Testis (tissue), 3 donors: ENCODE data around the gene ATG2A. TPM values are rescaled to one million over a fixed set of nuclear protein-coding genes. Genes with fewer than 3 reads are reported as not detected.

Experiments used
- DNase-seq: peaks from one replicate; pipeline ENCODE4 v3.0.0-alpha.2; 2019
- H3K27ac ChIP-seq, 2 donors: fragments of 200-600 bp; sonication (generic); one replicate each; pipeline ENCODE4 v1.5.1; 2019
- H3K27me3 ChIP-seq: fragments of 200-600 bp; sonication (generic); one replicate; pipeline ENCODE4 v1.5.1; 2019
- H3K36me3 ChIP-seq: fragments of 200-600 bp; sonication (generic); one replicate; pipeline ENCODE4 v1.5.1; 2017; ENCODE audit warnings: low read depth; ENCODE audit errors: missing control alignments
- H3K4me1 ChIP-seq: fragments of 200-600 bp; sonication (generic); one replicate; pipeline ENCODE4 v1.5.1; 2019
- H3K4me3 ChIP-seq, 2 donors: fragments of 200-600 bp; sonication (generic); one replicate each; pipeline ENCODE4 v1.5.1; 2017 to 2019
- H3K9me3 ChIP-seq: fragments of 200-600 bp; sonication (generic); one replicate; pipeline ENCODE4 v1.5.1; 2017
- CTCF ChIP-seq, 3 experiments: fragments of 450-650 bp in 2 of 3; fragments of 200-600 bp in 1 of 3; sonication (generic) in 1 of 3; IDR thresholded peaks; one replicate each; pipeline ENCODE4 v1.5.1; 2016 to 2019; ENCODE audit warnings: antibody characterized with exemption in 3 of 3, mild to moderate bottlenecking in 2 of 3, moderate library complexity in 1 of 3
- POLR2A ChIP-seq: fragments of 450-650 bp; IDR thresholded peaks from one replicate; pipeline ENCODE4 v1.6.1; 2017; ENCODE audit warnings: antibody characterized with exemption, mild to moderate bottlenecking, moderate library complexity
- WGBS, 2 donors: methylation state at CpG; one replicate each; pipeline ENCODE4 v1.1.5; 2018; 5-methylcytosine and 5-hydroxymethylcytosine counted together
- intact Hi-C: fragments of 100-400 bp; cut with DNase I; formaldehyde crosslinking; loops from one replicate; pipeline ENCODE4 v1.15.1; 2023; ENCODE audit warnings: low total_unique reads
- polyA plus RNA-seq: library from polyadenylated mRNA; stranded (reverse); fragments of 350-450 nt; fragmentation: Illumina TruSeq; extraction: RNeasy Lipid Tissue Mini Kit (QIAGEN cat#74804); gene quantifications from one replicate; pipeline ENCODE4 v1.2.3, GENCODE V29; 2014; ENCODE audit warnings: low read depth, low replicate concordance; ENCODE audit not compliant: insufficient read depth
- total RNA-seq, 2 donors: library from RNA; depleted of rRNA; stranded (reverse); fragments of >200 nt; gene quantifications; one replicate each; pipeline ENCODE4 v1.2.3, GENCODE V29; 2016

ATG2A gene
- total and polyA plus RNA-seq, 3 donors from 2014 or later = 22.2 to 56.1 (median 51.1) TPM

DNA sequence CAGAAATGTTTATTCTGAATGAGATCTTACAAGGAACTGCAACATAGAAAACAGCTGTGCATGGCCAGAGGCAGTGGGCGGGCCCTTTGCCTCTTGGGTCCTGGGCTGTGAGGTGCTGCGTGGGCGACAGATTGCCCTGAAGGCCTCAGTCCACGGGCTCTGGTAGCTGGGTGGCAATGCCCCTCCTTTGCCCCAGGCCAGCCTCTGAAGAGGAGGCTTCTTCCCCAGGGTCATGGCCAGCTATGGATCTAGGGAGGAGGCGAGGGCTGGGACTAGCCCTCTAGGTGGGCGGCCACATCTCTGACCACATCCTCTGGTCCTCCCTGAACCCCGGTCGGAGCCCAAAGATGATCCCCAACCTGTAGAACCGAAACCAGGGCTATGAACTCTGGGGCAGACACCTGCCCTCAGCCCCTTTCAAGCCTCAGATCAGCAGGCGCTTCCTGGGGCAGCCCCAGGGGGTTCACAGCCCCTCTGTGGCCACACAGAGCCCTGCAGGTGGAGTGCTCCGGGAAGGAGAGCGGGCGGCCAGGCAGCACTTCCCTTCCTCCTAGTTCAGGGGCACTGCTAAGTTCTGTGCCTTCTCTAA lies 65.9 kb downstream of the ATG2A start:
- no peak for DNase-seq
- H3K4me1 ChIP-seq = peaks cover 15% of the 10 kb centered on the region
- WGBS, 2 donors = 55 to 68% methylated on average over 4 to 12 of the region's 13 CpGs
- H3K4me3 ChIP-seq = no peak overlapping the region
- no peaks in the 10 kb centered on the region for H3K9me3 ChIP-seq
- H3K27ac ChIP-seq = no peak overlapping the region
- H3K27me3 ChIP-seq = no peaks in the 10 kb centered on the region
- intact Hi-C loops = no loop called here
- H3K36me3 ChIP-seq = no peaks in the 10 kb centered on the region
- TF ChIP-seq POLR2A = no peak
- no peak for TF ChIP-seq CTCF (IDR thresholded peaks at IDR 0.05)

- no peak for DNase-seq
- 87 to 90% methylated on average over 11 to 19 of the region's 19 CpGs for WGBS, 2 donors
- intact Hi-C loops = loop anchor here (5.0 to 10.0 kb wide), 2 partner anchors 43 to 165 kb away; partner anchors contain the start of gene ARL2
- Histone ChIP-seq H3K4me1 (peaks cover 8% of the 10 kb centered on the region), H3K36me3 (no peaks in the 10 kb centered on the region), H3K27me3 (no peaks in the 10 kb centered on the region), H3K9me3 (no peaks in the 10 kb centered on the region), H3K27ac (no peak overlapping the region), H3K4me3 (no peak overlapping the region)
- TF ChIP-seq CTCF (IDR thresholded peaks at IDR 0.05) (no peak), POLR2A (no peak)
Observed at GRCh38 chr11:64849598-64850356, 67.2 kb downstream of the ATG2A start.

- intact Hi-C loops = loop anchor here (5.0 to 10.0 kb wide), 2 partner anchors 43 to 166 kb away; partner anchors contain the start of gene ARL2
- H3K27ac ChIP-seq = no peak overlapping the region
- 78 to 82% methylated on average over 2 to 13 of the region's 16 CpGs for WGBS, 2 donors
Observed at GRCh38 chr11:64848826-64849597, 68.0 kb downstream of the ATG2A start.

DNA sequence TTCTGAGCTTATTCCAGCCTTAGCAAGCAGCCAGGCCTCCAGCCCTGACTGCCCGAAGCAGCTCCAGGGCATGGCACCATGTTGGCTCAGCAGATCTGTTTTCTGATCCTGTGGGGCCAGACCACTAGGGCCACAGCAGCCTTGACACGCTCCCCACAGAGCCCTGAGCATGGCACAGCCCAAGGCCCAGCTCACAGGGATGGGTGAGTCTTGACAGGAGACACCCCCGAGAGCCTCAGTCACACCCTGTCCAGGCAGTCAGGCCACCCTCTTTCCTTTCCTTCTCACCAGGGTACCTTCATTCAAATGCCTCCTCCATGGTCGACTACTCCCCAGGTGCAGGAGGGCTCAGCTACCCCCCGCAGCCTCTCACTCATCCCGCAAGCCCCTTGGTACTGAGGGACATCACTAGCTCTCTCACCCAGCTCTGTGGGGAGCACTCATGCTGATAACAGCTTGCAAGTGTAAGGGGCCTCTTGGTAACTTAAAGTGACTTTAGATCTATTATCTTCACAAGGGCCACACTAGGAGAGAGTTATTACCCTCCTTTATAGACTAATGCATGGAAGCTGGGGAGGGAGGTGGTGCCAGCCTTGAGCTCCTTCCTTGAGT lies 68.7 kb downstream of the ATG2A start:
- Histone ChIP-seq H3K27ac (no peak overlapping the region), H3K9me3 (no peaks in the 10 kb centered on the region), H3K27me3 (no peaks in the 10 kb centered on the region), H3K36me3 (no peaks in the 10 kb centered on the region), H3K4me1 (peaks cover 6% of the 10 kb centered on the region), H3K4me3 (no peak overlapping the region)
- WGBS, 2 donors = 85% methylated on average over 4 to 6 of the region's 6 CpGs
- TF ChIP-seq CTCF (IDR thresholded peaks at IDR 0.05) = no peak
- TF ChIP-seq POLR2A = no peak
- intact Hi-C loops = loop anchor here (5.0 to 10.0 kb wide), 2 partner anchors 44 to 166 kb away; partner anchors contain the start of gene ARL2
- DNase-seq = no peak

More at GRCh38 chr11:64848826-64849597, 68.0 kb downstream of the ATG2A start:
- Histone ChIP-seq H3K36me3 (no peaks in the 10 kb centered on the region), H3K4me1 (peaks cover 6% of the 10 kb centered on the region), H3K9me3 (no peaks in the 10 kb centered on the region), H3K27me3 (no peaks in the 10 kb centered on the region), H3K4me3 (no peak overlapping the region)
- no peak for DNase-seq
- TF ChIP-seq POLR2A = no peak
- TF ChIP-seq CTCF (IDR thresholded peaks at IDR 0.05) = no peak
